OCI-LY7 (cell line): ENCODE data around the gene ADARB2.

Source experiments
- EZH2phosphoT487 ChIP-seq: fragments of 200-600 bp; sonication (generic); IDR thresholded peaks from 2 replicates; pipeline ENCODE4 v1.6.1; 2018; ENCODE audit warnings: low read depth, borderline replicate concordance, mild to moderate bottlenecking, mixed run types, antibody characterized with exemption, low read length, moderate library complexity, mixed read lengths
- TF ChIP-seq, protein P1 (sequence below): fragments of 200-600 bp; sonication (generic); conservative IDR thresholded peaks from 2 replicates; pipeline ENCODE4 v1.5.1; 2014; ENCODE audit warnings: mild to moderate bottlenecking, antibody characterized with exemption, low read length, moderate library complexity, mixed read lengths

- TF ChIP-seq, protein P1, sequence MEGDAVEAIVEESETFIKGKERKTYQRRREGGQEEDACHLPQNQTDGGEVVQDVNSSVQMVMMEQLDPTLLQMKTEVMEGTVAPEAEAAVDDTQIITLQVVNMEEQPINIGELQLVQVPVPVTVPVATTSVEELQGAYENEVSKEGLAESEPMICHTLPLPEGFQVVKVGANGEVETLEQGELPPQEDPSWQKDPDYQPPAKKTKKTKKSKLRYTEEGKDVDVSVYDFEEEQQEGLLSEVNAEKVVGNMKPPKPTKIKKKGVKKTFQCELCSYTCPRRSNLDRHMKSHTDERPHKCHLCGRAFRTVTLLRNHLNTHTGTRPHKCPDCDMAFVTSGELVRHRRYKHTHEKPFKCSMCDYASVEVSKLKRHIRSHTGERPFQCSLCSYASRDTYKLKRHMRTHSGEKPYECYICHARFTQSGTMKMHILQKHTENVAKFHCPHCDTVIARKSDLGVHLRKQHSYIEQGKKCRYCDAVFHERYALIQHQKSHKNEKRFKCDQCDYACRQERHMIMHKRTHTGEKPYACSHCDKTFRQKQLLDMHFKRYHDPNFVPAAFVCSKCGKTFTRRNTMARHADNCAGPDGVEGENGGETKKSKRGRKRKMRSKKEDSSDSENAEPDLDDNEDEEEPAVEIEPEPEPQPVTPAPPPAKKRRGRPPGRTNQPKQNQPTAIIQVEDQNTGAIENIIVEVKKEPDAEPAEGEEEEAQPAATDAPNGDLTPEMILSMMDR, result peak; percentile 56
- no peak for TF ChIP-seq EZH2phosphoT487
Measured at GRCh38 chr10:1379601-1380000, 357.7 kb downstream of the ADARB2 start.
